Posterior cingulate gyrus (tissue), 11 donors: ENCODE data around the gene SAP30BP.

Source experiments
- DNase-seq, 10 donors: peaks; one replicate each; pipeline versions ENCODE4 v3.0.0 to v3.0.0-alpha.2; 2020 to 2021; ENCODE audit warnings: mixed read lengths in 3 of 10
- intact Hi-C: fragments of 100-400 bp; cut with DNase I; formaldehyde crosslinking; loops from one replicate; pipeline ENCODE4 v1.15.1; 2023

The SAP30BP gene

DNA sequence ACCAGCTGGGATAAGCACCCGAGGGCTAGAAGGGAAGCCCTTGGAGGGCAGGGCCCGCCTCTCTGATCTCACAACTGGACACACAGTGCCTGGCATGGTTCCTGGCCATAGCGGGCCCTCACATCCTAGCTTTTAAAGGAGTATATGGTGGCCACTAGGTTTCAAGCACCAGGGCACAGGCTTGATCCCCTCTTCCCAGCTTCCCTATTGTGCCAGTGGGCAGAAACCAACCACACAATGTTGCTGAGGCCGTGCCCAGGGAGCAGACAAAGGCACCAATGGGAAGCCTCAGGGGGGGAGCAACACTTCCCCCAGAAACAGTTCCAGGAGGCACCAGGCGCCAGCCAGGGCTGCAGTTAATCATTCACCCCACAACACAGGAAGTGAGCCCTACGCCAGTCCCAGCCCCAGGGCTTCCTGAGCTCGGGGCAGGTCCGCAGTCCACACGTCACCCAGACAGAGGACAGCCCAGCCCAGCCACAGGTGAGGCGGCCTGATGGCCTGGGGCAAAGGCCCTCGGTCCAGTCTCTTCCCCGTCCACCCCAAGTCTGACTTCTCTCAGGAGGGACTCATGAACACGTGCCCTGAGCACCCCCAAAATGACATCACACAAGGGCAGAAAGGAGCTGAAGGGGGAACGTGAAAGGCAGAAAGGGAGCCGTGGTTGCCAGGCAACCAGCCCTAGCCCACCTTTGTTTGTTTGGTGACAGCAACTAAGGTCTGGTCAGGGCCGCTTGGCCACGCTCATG lies 21.1 kb upstream of the SAP30BP start:
- intact Hi-C loops, result no loop called here
- DNase-seq, result peak; percentile 64 to 97 (median 82)

DNA sequence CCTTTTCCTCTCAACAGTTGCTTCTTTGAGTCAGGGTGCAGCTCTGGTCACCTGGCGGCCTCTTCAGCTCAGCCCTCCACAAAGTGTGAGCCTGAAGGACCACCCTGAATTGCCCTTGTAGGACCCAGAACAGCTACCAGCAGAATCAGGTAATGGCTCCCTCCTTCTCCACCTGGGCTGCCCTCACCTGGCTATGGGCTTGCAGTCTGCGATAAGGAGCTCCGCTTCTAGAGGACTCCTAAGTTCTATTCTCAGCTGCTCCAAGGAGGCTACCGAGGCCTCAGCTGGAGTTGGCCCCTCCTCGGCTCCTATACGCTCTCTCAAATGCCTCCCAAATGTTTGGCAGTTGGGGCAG lies 20.5 kb upstream of the SAP30BP start:
- intact Hi-C loops, result no loop called here
- DNase-seq, result peak in 2 of 10 donors; percentile 2 to 19

DNA sequence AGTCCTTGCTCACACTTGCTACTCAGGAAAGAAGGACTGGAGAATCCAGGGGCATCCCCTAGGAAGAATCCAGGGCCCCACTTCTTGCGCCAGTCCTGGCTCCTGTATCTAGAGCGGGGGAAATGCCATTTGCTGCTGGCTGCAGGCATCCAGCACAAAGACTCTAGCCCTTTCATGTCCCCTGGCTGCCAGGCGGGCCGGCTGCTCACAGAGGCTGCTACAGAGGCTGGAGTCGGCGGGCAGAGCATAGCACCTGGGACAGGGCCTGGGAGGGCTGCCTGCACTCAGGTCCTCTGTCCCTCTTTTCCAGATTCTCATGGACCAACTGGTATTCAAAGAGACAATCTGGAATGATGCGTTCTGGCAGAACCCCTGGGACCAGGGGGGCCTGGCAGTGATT lies 20.1 kb upstream of the SAP30BP start:
- DNase-seq, result peak in 3 of 10 donors; percentile 54 to 83 (median 70)

DNA sequence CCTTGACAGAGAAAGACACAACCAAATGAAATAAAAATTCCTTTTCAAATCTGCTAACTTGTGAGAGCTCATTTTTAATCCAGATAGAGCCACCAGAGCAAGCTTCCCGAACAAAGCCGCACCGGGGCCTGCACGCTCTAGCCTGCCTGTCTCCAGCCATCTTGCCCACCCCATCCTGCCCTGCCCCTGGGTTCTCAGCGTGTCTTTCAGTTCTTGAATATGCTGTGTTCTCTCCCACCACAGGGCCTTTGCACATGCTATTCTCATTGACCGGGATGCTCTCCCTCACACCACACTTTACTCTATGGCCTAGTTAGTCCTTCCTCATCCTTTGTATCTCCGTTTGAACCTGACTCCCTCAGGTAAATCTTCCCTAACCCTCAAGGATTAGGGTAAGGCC lies 19.2 kb upstream of the SAP30BP start:
- intact Hi-C loops, result no loop called here
- peak in 3 of 10 donors; percentile 31 to 54 (median 35) for DNase-seq

More for the DNA sequence above, 20.1 kb upstream of the SAP30BP start:
- intact Hi-C loops, result no loop called here

DNA sequence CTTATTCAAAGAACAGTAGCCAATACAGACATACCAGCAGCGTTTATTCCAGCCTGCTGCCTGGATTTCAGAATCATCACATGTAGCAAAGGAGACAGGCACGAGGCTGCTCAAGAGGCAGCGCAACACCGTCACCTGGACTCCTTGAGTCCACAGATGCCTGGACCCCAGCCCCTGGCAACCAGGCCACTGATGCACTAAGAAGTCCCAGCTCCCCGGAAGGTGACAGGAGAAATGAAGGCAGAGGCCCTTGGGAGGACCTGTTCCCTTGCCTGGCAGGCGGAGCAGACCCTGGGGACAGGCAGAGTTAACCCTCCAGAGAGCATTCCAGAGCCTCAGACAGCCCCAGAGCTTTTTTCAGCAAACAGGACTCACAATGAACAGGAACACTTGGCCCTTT lies 17.5 kb upstream of the SAP30BP start:
- intact Hi-C loops, result no loop called here
- peak in 2 of 10 donors; percentile 22 to 24 for DNase-seq

DNA sequence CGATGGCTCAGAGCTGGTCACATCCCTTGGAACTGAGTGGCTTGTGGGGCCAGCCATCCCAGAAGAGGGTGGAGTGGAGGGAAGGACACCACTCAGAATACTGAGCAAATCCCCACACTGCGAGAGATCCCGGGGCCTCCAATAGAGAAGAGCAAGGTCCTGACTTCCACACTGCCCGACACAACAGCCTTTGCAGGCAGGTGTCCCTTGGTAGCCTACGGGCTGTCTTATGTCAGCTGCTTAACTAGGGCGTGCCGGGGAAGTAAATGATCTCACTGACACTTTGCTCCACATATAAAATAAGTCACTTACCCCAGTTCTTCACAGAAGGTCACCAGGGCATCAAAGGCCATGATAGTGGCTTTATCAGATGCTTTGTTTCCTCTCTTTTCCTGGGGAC lies 16.3 kb upstream of the SAP30BP start:
- peak in 1 of 10 donors; percentile 27 for DNase-seq
- intact Hi-C loops, result no loop called here

DNA sequence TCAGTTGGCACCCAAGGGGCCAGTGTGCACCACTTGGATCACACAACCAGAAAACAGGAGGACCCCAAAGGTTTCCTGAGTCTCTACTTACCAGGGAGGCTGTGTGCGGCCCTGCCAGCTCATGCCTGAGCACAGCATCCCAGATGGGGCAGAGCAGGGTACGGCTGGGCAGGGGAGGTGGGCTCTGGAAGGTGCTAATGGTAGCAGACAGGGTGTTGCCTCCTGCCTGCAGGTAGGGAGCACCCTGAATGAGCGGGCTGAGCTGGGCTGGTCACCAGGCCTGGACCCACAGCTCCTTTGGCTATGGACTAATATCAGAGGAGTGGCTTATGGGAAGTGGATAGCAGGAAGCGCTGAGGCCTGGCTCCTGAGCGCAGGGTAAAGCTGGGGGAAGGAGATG lies 14.8 kb upstream of the SAP30BP start:
- intact Hi-C loops, result no loop called here
- peak in 2 of 10 donors; percentile 39 to 51 for DNase-seq

DNA sequence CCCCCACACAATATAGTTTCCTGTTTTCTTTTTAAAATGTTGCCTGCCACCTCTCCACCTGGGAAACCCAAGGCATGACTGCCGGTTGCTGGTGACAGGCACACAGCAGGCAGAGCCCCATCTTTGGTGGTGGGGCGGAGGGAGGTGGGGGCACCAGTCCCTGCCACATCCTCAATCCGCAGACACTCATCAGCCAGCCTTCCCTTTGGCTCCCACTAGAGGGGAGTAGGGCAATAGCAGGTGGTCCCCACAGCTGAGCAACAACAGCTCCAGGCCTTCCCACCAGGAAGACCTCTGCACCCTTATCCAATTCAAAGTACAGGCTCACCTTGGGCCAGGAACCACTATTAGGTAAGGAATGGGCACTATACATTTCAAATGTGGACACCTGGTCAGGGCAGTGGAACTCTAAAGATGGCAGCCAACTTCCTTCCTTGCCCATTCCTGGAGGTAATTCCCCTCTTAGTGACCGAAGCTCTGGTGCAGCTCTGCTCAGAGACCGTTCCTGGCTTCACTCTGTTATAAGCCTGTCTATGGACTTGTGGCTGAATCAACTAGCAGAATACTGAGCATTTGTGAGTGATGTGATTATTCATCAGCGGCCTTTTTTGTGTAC lies 14.1 kb upstream of the SAP30BP start:
- peak in 1 of 10 donors; percentile 40 for DNase-seq
- intact Hi-C loops, result no loop called here

DNA sequence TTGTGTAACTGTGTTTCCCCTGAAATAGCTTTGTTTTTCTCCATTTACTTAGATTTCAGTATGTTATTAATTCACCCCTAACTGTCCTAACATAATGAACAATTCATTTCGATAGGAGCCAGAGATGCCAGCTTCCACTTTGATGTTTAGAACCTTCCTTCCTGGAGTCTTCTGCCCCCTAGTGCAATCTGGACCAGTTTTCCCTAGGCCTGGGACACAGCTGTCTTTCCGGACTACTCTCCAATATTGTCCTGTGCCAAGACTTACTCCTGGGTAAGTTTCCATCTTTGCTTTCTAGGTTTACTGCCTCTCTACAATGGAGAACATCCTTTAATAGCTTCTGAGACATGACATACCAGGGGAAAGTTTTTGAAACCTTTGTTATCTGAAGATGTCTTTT lies 13.0 kb upstream of the SAP30BP start:
- intact Hi-C loops, result loop anchor here (1.0 kb wide), 1 partner anchor 21 kb away; the partner anchor contains the start of gene SMIM5

DNA sequence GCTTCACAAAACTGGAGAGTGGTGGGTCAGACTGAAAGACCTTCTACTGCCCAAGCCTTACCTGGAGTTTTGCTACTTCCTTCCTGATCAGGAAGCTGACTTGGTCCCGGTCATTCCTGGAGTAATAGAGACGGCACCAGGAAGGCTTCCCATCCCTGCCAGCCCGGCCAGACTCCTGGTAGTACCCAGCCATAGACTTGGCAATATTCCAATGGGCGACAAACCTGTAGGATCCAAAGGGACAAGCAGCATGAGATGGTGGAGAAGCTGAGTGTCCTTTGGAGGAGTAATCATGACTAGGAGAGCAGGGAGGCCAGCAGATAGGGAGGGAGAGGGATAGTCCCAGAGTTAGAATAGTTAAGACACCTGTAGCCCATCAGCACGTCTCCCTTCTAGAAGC lies 8.9 kb upstream of the SAP30BP start:
- intact Hi-C loops, result no loop called here
- peak in 1 of 10 donors; percentile 35 for DNase-seq

More for the DNA sequence above, 13.0 kb upstream of the SAP30BP start:
- peak in 3 of 10 donors; percentile 15 to 66 (median 50) for DNase-seq

DNA sequence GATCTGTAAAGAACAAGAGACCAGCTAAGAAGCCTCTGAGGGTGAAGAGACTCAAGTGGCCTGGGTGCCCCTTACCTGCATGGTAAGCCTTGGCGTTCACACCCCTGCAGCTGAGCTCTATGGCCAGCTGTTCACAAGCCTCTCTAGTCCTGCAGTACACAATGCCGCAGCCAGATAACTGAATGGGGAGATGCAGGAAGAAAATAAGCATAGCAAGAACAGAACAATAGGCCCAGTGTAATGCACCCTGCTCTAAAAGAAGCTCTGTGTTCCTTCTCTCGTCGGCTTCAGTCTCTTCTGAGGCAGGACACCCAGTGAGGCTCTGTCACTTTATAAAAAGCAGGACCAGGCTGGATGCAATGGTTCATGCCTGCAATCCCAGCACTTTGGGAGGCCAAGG lies 5.6 kb upstream of the SAP30BP start:
- peak in 5 of 10 donors; percentile 31 to 90 (median 64) for DNase-seq
- intact Hi-C loops, result no loop called here

DNA sequence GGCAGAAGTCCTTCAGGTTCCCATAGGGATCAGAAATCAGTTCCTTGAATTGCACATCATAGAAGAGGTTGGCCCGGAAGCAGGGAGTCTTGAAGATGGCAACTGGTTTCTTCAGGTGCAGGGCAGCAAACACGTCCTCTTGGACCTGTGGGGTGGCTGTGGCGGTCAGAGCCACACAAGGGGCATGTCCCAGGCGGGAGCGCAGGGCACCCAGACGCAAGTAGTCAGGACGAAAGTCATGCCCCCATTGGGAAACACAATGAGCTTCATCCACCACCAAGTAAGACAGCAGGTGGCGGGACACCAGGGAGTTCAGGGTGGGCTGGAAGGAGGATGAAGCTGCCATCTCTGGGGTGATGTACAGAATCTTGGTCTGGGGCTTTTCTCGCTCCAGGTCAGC lies 4.6 kb upstream of the SAP30BP start:
- intact Hi-C loops, result no loop called here
- peak in 1 of 10 donors; percentile 55 for DNase-seq

DNA sequence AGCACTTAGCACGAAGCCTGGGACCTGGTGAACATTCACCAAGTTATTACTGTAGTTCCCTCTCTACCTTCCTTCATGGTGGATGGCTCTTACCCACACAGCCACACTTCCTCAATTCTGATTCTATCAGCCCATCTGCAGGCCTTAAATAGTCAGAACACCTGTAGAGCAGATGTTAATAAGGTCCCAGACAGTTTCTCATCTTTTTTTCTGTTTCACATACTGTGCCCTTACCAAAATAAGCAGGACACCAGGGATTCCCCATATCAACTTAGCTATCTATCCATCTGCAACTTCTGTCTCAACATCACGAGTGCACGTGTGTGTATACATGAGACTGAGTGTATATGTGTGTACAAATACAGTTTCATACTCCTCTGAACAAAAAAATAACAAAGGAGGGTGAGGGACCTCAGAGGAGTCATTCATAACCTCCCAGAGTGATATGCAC lies 3.0 kb upstream of the SAP30BP start:
- intact Hi-C loops, result no loop called here
- DNase-seq, result no peak

DNA sequence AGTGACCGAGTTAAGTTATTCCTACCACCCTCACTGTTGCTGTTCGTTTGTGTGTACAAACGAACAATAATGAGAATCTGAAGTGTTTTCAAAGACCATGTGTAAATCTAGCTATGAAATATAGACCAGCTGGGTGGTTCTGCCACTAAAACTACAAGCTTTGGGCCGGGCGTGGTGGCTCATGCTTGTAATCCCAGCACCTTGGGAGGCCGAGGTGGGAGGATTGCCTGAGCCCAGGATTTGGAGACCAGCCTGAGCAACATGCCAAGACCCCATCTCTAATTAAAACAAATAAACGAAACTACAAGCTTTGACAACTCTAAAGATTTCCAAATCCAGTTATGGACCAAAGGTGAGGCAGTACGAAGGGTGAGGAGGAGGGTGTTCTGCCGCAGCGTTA lies 1.2 kb upstream of the SAP30BP start:
- intact Hi-C loops, result no loop called here
- peak in 1 of 10 donors; percentile 10 for DNase-seq

DNA sequence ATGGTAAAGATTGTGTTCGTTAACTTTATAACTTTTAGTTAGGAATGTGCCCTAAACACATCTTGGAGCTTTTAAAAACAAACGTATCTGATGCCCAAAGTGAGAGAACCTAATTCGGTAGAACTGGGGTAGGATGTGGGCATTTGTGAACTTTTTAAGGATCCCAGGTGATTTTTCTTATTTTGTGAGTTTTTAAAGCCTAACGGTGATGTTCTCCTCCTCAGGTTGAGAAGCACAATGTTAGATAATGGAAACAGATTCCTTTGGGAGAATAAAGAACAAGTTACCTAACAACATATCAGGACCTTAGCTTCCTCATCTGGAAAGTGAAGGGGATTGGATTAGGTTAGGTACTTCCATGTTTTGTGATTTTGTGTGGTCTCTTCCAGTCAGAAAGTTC lies 687 bp downstream of the SAP30BP start:
- DNase-seq, result no peak
- intact Hi-C loops, result no loop called here

DNA sequence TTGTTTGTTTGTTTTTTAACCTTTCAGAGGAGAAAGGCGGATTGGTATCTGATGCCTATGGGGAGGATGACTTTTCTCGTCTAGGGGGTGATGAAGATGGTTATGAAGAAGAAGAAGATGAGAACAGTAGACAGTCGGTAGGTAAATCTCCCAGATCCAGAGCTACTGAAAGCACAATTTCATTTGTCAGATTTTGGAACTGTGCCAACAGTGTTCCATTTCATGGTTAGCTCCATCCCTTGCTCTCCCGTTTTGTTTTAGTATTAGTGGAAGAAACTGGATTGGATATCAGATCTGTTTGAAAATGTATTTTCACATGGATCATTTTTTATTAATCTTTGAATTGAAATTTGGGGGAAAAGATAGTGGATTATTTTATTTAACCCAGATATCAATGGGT lies 1.4 kb downstream of the SAP30BP start:
- DNase-seq, result no peak
- intact Hi-C loops, result no loop called here

DNA sequence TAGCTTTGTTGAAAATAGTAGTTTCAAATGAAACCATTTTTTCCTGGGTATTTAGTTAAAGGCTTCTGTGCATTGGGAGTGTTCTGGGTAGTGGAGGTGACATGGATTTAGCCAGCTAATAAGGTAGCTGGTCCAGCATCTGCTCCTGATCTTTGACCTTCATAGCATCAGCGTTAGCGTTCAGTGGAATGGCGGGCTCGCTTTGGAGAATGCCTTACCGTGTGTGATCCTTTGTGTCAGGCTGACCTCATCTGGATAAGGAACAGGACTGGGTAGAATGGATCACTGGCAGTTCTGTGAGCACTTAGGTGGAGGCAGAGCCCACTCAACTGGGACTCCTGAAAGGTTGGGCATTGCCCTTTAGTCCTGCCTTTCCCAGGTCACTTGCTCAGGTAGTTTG lies 3.7 kb downstream of the SAP30BP start:
- peak in 1 of 10 donors; percentile 12 for DNase-seq
- intact Hi-C loops, result no loop called here

DNA sequence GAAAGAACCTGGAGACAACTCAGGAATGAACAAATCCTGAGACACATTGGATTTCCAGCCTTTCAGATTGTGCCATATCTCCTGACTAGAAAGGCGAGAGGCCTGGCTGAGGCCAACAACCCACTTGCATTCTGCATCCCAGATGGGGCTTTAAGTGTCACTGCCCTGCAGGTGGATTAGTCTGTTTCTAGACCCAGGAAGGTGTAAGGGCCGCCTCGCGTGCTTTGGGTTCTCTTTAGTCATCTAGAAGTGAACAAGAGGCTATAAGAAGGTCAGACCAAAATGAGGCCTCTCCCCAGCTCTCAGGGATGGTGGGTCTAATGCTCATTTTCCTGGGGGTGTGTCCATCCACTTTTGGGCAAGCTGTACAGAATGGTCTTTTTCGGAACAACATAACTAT lies 4.9 kb downstream of the SAP30BP start:
- DNase-seq, result peak in 1 of 10 donors; percentile 13
- intact Hi-C loops, result no loop called here

DNA sequence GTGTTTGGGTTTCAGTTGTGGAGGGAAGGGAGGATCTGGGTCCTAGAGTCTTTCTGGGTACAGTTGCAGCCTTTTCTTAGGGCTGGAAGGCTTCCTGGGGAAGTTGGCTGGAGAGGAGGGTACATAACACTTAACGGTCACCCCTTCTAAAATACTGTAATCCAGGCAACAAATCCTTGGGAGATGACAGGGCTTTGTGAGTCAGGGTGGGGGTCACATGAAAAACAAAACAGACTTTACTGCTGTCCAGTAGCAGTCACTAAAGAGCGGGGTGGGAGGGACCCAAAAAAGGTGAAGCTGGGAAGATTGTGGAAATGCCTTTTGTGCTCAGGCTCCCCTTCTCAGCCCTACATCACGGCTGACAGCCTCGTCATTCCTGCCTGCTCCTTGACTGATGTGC lies 6.3 kb downstream of the SAP30BP start:
- DNase-seq, result no peak
- intact Hi-C loops, result no loop called here

DNA sequence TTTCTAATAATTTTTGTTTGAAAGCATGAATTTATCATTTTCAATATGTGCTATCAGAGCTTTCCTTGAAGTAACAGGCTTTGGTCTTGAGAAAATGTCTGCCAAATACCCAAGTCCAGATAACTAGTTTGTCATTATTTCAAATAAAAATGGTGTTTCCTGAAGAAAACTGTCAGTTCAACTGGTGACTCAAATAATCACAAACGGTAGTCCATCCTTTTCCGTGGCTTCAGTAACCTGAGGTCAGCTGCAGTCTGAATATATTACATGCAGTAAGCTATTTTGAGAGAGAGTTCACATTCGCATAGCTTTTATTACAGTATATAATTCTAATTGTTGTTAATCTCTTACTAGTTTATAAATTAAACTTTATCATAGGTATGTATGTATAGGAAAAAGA lies 9.3 kb downstream of the SAP30BP start:
- intact Hi-C loops, result no loop called here
- no peak for DNase-seq

DNA sequence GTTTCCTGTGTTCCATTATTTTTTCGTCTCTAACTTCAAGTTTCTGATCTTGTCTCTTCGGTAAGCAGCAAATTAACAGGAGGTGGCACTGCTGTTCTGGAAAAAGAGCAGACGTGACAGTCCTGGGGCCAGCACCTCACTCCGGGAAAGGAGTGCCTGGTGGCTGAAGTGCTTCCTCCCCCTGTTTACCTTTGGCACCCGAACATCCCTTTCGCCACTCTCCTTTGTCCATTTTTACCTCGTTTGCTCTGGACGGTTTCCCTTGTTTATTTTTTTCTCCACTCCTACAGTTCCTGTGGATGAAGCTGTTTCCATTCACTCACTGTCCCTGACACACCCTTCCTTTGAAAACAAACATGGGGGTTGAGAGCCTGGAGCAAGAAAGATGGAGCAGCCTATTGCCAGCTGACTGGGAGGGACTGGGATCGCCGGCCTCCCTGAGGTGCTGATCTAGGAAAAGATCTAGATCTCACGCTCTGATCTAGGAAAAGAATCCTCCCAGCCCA lies 12.6 kb downstream of the SAP30BP start:
- intact Hi-C loops, result no loop called here
- peak in 4 of 10 donors; percentile 32 to 78 (median 64) for DNase-seq

DNA sequence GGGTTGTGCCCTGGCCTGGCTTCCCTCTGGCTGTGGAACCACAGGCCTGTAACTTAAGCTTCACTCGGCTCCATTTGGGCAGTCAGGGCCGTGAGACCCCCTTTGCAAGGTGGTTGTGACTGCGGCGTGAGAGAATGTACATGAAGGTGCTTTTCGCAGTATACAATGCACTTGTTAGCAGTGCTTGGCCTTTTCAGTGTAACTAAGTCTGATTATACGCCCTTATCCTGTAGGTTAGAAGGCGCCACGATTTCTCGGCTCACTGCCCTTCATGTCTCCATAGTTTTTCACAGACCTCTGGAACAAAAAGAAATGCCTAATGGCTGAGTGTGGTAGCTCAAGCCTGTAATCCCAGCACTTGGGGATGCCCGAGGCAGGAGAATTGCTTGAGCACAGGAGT lies 13.3 kb downstream of the SAP30BP start:
- no peak for DNase-seq
- intact Hi-C loops, result no loop called here
